H1 (cell line): Measurements from ENCODE around the gene CANT1.

Experiments
- ATF3 ChIP-seq: IDR thresholded peaks from 2 replicates; pipeline ENCODE4 v1.6.1; 2011; ENCODE audit warnings: low read depth, mild to moderate bottlenecking, low read length; ENCODE audit not compliant: insufficient read depth
- CBX5 ChIP-seq: fragments of 300-800, 300-1000 bp; sonication (generic); IDR thresholded peaks from 2 replicates; pipeline ENCODE4 v1.7.1; 2016; ENCODE audit warnings: antibody characterized with exemption, low read length, low read depth
- CHD2 ChIP-seq: IDR thresholded peaks from 2 replicates; pipeline ENCODE4 v1.6.1; 2012; ENCODE audit warnings: low read length, improper control_type of control experiment
- CREB1 ChIP-seq: IDR thresholded peaks from 2 replicates; pipeline ENCODE4 v1.6.1; 2012; ENCODE audit warnings: inconsistent platforms
- CTCF ChIP-seq, 3 experiments: IDR thresholded peaks; 1 replicate in 2 of 3; 2 replicates in 1 of 3; pipeline versions ENCODE4 v1.5.1 to v1.6.1; 2011; ENCODE audit warnings: low read length in 3 of 3, mild to moderate bottlenecking in 3 of 3, inconsistent platforms in 2 of 3, low read depth in 1 of 3, moderate library complexity in 1 of 3; ENCODE audit not compliant: insufficient read depth in 1 of 3; ENCODE audit errors: control extremely low read depth in 1 of 3
- EZH2 ChIP-seq: fragments of 200-600 bp; sonication (generic); IDR thresholded peaks from 2 replicates; pipeline ENCODE4 v1.7.1; 2012; ENCODE audit warnings: low read depth, mild to moderate bottlenecking, moderate library complexity, low read length, inconsistent platforms; ENCODE audit not compliant: severe bottlenecking
- KDM1A ChIP-seq: fragments of 200-600, 300-600 bp; sonication (generic); IDR thresholded peaks from 2 replicates; pipeline ENCODE4 v1.7.1; 2016; ENCODE audit warnings: mild to moderate bottlenecking, low read length, borderline replicate concordance
- POLR2A ChIP-seq, 2 experiments: IDR thresholded peaks; 1 replicate in 1 of 2; 2 replicates in 1 of 2; pipeline ENCODE4 v1.6.1; 2011; ENCODE audit warnings: low read depth in 2 of 2, low read length in 2 of 2, mild to moderate bottlenecking in 2 of 2; ENCODE audit errors: control extremely low read depth in 1 of 2
- SP1 ChIP-seq: IDR thresholded peaks from 2 replicates; pipeline ENCODE4 v1.6.1; 2011; ENCODE audit warnings: low read depth, low read length
- TAF1 ChIP-seq: IDR thresholded peaks from 2 replicates; pipeline ENCODE4 v1.6.1; 2011; ENCODE audit warnings: mild to moderate bottlenecking, low read depth, low read length
- TEAD4 ChIP-seq: IDR thresholded peaks from 2 replicates; pipeline ENCODE4 v1.6.1; 2012; ENCODE audit warnings: low read depth, low read length, inconsistent platforms, mixed read lengths
- USF2 ChIP-seq: IDR thresholded peaks from 2 replicates; pipeline ENCODE4 v1.6.1; 2011; ENCODE audit warnings: low read length, improper control_type of control experiment

GRCh38 chr17:79047291-79047920 is 37.8 kb upstream of the CANT1 start:
- TF ChIP-seq KDM1A (no peak), SP1 (no peak), CHD2 (no peak), CTCF (IDR thresholded peaks at IDR 0.05; ENCODE audit: control extremely low read depth in 1 of 3, insufficient read depth in 1 of 3, low read depth in 1 of 3, low read length in 3 of 3) (no peak), ATF3 (no peak), EZH2 (no peak), CBX5 (no peak), USF2 (no peak), POLR2A (IDR thresholded peaks at IDR 0.05; ENCODE audit: control extremely low read depth in 1 of 2, low read depth in 2 of 2, low read length in 2 of 2) (no peak), TEAD4 (no peak), CREB1 (no peak), TAF1 (no peak)
